NCI-H2107 (cell line): Measurements from ENCODE around the gene YWHAH.

ENCODE experiments used
- DNase-seq: peaks from one replicate; lab custom pipeline; 2025; lab: John Stamatoyannopoulos, UW

Gene YWHAH

GRCh38 chr22:31983911-31984656, 39.7 kb downstream of the YWHAH start:
- no peak for DNase-seq

- no peak for DNase-seq
Observed at GRCh38 chr22:31987218-31987617, 42.9 kb downstream of the YWHAH start.

GRCh38 chr22:31991102-31991839, 46.9 kb downstream of the YWHAH start:
- DNase-seq, result no peak

GRCh38 chr22:31995046-31995445, 50.7 kb downstream of the YWHAH start:
- no peak for DNase-seq

GRCh38 chr22:31995807-31996206, 51.5 kb downstream of the YWHAH start:
- no peak for DNase-seq

GRCh38 chr22:31998784-31999385, 54.5 kb downstream of the YWHAH start:
- no peak for DNase-seq

- no peak for DNase-seq
Observed at GRCh38 chr22:32000181-32000580, 55.8 kb downstream of the YWHAH start.

GRCh38 chr22:32005453-32005852, 61.1 kb downstream of the YWHAH start:
- no peak for DNase-seq
